ENCODE data around the gene TBC1D21.

DNA sequence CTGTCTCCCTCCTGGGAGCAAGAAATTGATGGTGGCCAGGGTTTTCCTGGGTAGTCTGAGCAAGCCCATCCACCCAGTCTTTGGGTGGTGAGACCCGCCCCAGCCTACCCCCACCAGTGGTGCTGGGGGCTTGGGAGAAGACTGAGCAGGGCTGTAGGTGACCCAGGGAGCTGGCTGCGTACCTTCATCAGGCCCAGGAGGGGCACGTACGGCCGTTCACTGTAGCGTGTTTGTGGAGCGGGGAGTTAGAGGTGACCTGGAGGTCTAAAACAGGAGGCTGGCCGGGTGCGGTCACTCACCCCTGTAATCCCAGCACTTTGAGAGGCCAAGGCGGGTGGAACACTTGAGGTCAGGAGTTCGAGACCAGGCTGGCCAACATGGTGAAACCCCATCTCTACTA is 64.4 kb downstream of the TBC1D21 start:
- TF ChIP-seq, protein P1, sequence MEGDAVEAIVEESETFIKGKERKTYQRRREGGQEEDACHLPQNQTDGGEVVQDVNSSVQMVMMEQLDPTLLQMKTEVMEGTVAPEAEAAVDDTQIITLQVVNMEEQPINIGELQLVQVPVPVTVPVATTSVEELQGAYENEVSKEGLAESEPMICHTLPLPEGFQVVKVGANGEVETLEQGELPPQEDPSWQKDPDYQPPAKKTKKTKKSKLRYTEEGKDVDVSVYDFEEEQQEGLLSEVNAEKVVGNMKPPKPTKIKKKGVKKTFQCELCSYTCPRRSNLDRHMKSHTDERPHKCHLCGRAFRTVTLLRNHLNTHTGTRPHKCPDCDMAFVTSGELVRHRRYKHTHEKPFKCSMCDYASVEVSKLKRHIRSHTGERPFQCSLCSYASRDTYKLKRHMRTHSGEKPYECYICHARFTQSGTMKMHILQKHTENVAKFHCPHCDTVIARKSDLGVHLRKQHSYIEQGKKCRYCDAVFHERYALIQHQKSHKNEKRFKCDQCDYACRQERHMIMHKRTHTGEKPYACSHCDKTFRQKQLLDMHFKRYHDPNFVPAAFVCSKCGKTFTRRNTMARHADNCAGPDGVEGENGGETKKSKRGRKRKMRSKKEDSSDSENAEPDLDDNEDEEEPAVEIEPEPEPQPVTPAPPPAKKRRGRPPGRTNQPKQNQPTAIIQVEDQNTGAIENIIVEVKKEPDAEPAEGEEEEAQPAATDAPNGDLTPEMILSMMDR (conservative IDR thresholded peaks at IDR 0.05; ENCODE audit: low read length) = no peak
- no peak for TF ChIP-seq EZH2phosphoT487 (IDR thresholded peaks at IDR 0.05; ENCODE audit: borderline replicate concordance)
